Pancreas (tissue), 10 donors: ENCODE results near the gene DPF3. TPM values are rescaled to one million over a fixed set of nuclear protein-coding genes. Genes with fewer than 3 reads are reported as not detected.

ENCODE experiments used
- ATAC-seq, 4 donors: fragments of 200-7000 bp; cut with Tn5 transposase; one replicate each; pipeline versions ENCODE4 v1.8.0 to v1.9.1; 2020; ENCODE audit warnings: mild to moderate bottlenecking in 4 of 4, moderate library complexity in 4 of 4
- DNase-seq, 6 donors: peaks; one replicate each; pipeline ENCODE4 v3.0.0-alpha.2; 2020
- FAIRE-seq: peaks from 2 replicates; lab custom pipeline; 2012; peaks lifted over from hg19 to GRCh38; lab: Jason Lieb, UNC
- H3K27ac ChIP-seq, 4 donors: fragments of 200-600 bp; sonication (generic); 1 replicate in 3 of 4; 2 replicates in 1 of 4; pipeline versions ENCODE4 v1.5.0 to v1.8.0; 2020
- H3K27me3 ChIP-seq, 4 donors: fragments of 200-600 bp; one replicate each; pipeline ENCODE4 v1.8.0; 2021
- H3K36me3 ChIP-seq, 3 donors: fragments of 200-600 bp; sonication (generic) in 1 of 3; one replicate each; pipeline versions ENCODE4 v1.5.0 to v1.8.0; 2020 to 2021
- H3K4me1 ChIP-seq, 3 donors: fragments of 200-600 bp; one replicate each; pipeline ENCODE4 v1.8.0; 2021
- H3K4me3 ChIP-seq, 4 donors: fragments of 200-600 bp; sonication (generic) in 2 of 4; one replicate each; pipeline versions ENCODE4 v1.5.0 to v1.8.0; 2020 to 2021
- H3K9me3 ChIP-seq, 4 donors: fragments of 200-600 bp; one replicate each; pipeline ENCODE4 v1.8.0; 2021
- WGBS, 2 donors: extraction: QIAGEN DNeasy Blood & Tissue Kit; methylation state at CpG; one replicate each; pipeline ENCODE4 v1.1.7; 2013; 5-methylcytosine and 5-hydroxymethylcytosine counted together
- intact Hi-C, 3 donors: fragments of 100-400 bp; cut with DNase I; formaldehyde crosslinking; loops; one replicate each; pipeline versions ENCODE4 v1.11.1 to v1.14.2; 2022
- polyA plus RNA-seq, 2 donors: library from polyadenylated mRNA; stranded (reverse); fragments of 200-250 nt; gene quantifications; one replicate each; pipeline ENCODE4 v1.2.3, GENCODE V29; 2013
- total RNA-seq, 6 donors: library from RNA; stranded (reverse); fragmentation: NEBNext Ultra II Directional in 4 of 6; extraction: Animal tissue kit (Norgen Biotek cat#: 25700) in 4 of 6; gene quantifications; one replicate each; pipeline versions ENCODE4 v1.2.1 to v1.2.4, GENCODE V29; 2021 to 2023
- TF ChIP-seq, protein P1 (sequence below), 4 donors: fragments of 200-600 bp; sonication (generic) in 3 of 4; IDR thresholded peaks; one replicate each; pipeline versions ENCODE4 v1.5.0 to v1.8.0; 2021; ENCODE audit warnings: antibody characterized with exemption in 4 of 4
- donor health status: healthy with polysubstance abuse.
- donor health status: DM: no; HTN: no; CAD: no; lungs with moderate emphysema.
- donor health status: DM: no; HTN: no; CAD: no.
- donor health status: control.
- donor health status: control.
- donor health status: Bipolar disorder and iron deficiency.
- donor health status: DM: yes; HTN: yes; CAD: no.
- donor health status: DM: no; HTN: no; CAD: no.
- donor health status: DM: no; HTN: no; CAD: no.
- donor health status: DM: yes; HTN: yes; CAD: no.

Gene DPF3
- total and polyA plus RNA-seq, 8 donors, result 0.14 to 1.3 (median 0.86) TPM

GRCh38 chr14:72731252-72732020 is 162.5 kb downstream of the DPF3 start:
- FAIRE-seq, result no peak
- WGBS, 2 donors, result 86 to 91% methylated on average over 18 of the region's 18 CpGs
- Histone ChIP-seq H3K4me3 (no peak overlapping the region), H3K36me3 (no peaks in the 10 kb centered on the region), H3K4me1 (no peaks in the 10 kb centered on the region), H3K27ac (no peak overlapping the region), H3K9me3 (no peaks in the 10 kb centered on the region), H3K27me3 (no peaks in the 10 kb centered on the region)
- TF ChIP-seq, protein P1, sequence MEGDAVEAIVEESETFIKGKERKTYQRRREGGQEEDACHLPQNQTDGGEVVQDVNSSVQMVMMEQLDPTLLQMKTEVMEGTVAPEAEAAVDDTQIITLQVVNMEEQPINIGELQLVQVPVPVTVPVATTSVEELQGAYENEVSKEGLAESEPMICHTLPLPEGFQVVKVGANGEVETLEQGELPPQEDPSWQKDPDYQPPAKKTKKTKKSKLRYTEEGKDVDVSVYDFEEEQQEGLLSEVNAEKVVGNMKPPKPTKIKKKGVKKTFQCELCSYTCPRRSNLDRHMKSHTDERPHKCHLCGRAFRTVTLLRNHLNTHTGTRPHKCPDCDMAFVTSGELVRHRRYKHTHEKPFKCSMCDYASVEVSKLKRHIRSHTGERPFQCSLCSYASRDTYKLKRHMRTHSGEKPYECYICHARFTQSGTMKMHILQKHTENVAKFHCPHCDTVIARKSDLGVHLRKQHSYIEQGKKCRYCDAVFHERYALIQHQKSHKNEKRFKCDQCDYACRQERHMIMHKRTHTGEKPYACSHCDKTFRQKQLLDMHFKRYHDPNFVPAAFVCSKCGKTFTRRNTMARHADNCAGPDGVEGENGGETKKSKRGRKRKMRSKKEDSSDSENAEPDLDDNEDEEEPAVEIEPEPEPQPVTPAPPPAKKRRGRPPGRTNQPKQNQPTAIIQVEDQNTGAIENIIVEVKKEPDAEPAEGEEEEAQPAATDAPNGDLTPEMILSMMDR (IDR thresholded peaks at IDR 0.05), result no peak
- DNase-seq, result no peak
- intact Hi-C loops, result no loop called here
- no peak for ATAC-seq

DNA sequence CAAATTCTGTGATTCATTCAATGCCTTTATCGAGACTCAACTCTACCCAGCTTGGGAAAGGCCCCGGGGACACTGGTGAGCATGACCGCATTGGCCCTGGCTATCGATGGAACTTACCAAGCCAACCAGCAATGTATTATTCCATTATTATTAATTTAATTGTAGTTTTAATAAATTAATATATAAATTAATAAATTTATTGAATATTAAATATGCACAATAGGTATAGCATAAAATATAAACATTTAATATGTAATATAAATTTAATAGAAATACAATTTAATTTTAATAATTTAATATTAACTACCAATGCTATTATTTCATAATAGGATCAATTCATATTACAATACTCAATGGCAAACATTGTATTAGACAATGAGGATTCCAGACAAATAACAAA is 163.4 kb downstream of the DPF3 start:
- no peaks in the 10 kb centered on the region for H3K36me3 ChIP-seq
- DNase-seq (no peak), FAIRE-seq (peak; percentile 59), ATAC-seq (no peak)
- no peaks in the 10 kb centered on the region for H3K9me3 ChIP-seq
- H3K4me1 ChIP-seq, result no peaks in the 10 kb centered on the region
- H3K4me3 ChIP-seq, result no peak overlapping the region
- intact Hi-C loops, result no loop called here
- H3K27ac ChIP-seq, result no peak overlapping the region
- TF ChIP-seq, protein P1 (IDR thresholded peaks at IDR 0.05), result no peak
- WGBS, 2 donors, result 97% methylated on average over 4 of the region's 4 CpGs
- no peaks in the 10 kb centered on the region for H3K27me3 ChIP-seq

- TF ChIP-seq, protein P1 (IDR thresholded peaks at IDR 0.05), result no peak
- H3K27ac ChIP-seq, result no peak overlapping the region
- peaks cover 4 to 6% (median 5%) of the 10 kb centered on the region in 3 donors for H3K4me1 ChIP-seq
- ATAC-seq (no peak), FAIRE-seq (no peak), DNase-seq (no peak)
- no peaks in the 10 kb centered on the region for H3K36me3 ChIP-seq
- H3K9me3 ChIP-seq, result no peaks in the 10 kb centered on the region
- H3K27me3 ChIP-seq, result no peaks in the 10 kb centered on the region
- intact Hi-C loops, result no loop called here
- 50 to 57% methylated on average over 9 of the region's 9 CpGs for WGBS, 2 donors
- no peak overlapping the region for H3K4me3 ChIP-seq
Measured at GRCh38 chr14:72726444-72726843, 167.5 kb downstream of the DPF3 start.

GRCh38 chr14:72723858-72724530 is 169.9 kb downstream of the DPF3 start:
- TF ChIP-seq, protein P1 (IDR thresholded peaks at IDR 0.05), result no peak
- Histone ChIP-seq H3K4me3 (no peak overlapping the region), H3K27me3 (no peaks in the 10 kb centered on the region), H3K27ac (no peak overlapping the region), H3K4me1 (peaks cover 4 to 6% (median 5%) of the 10 kb centered on the region in 3 donors), H3K36me3 (no peaks in the 10 kb centered on the region), H3K9me3 (no peaks in the 10 kb centered on the region)
- no peak for FAIRE-seq
- peak in 1 of 6 donors; percentile 32 for DNase-seq
- WGBS, 2 donors, result 52 to 58% methylated on average over 6 of the region's 6 CpGs
- ATAC-seq, result peak; percentile 66 to 84 (median 71)
- intact Hi-C loops, result no loop called here
